Mucosa of descending colon (tissue), 3 donors: Measurements from ENCODE around the gene SETDB2. TPM values are rescaled to one million over a fixed set of nuclear protein-coding genes. Genes with fewer than 3 reads are reported as not detected.

Experiments used
- ATAC-seq: fragments of 200-7000 bp; cut with Tn5 transposase; one replicate; pipeline ENCODE4 v1.9.1; 2020; ENCODE audit warnings: mild to moderate bottlenecking, moderate library complexity
- DNase-seq, 3 donors: peaks; one replicate each; pipeline ENCODE4 v3.0.0-alpha.2; 2020
- H3K36me3 ChIP-seq: fragments of 200-600 bp; one replicate; pipeline ENCODE4 v1.8.0; 2021; ENCODE audit warnings: low read depth, mild to moderate bottlenecking
- H3K4me1 ChIP-seq: fragments of 200-600 bp; one replicate; pipeline ENCODE4 v1.8.0; 2021; ENCODE audit warnings: low read depth, mild to moderate bottlenecking
- H3K4me3 ChIP-seq: fragments of 200-600 bp; one replicate; pipeline ENCODE4 v1.8.0; 2021; ENCODE audit warnings: mild to moderate bottlenecking
- H3K9me3 ChIP-seq: fragments of 200-600 bp; one replicate; pipeline ENCODE4 v1.8.0; 2021; ENCODE audit warnings: mild to moderate bottlenecking
- CTCF ChIP-seq: fragments of 200-600 bp; IDR thresholded peaks from one replicate; pipeline ENCODE4 v1.8.0; 2022; ENCODE audit warnings: antibody characterized with exemption, mild to moderate bottlenecking
- intact Hi-C, 2 donors: fragments of 100-400 bp; cut with DNase I in 1 of 2; cut with micrococcal nuclease in 1 of 2; formaldehyde crosslinking; loops; one replicate each; pipeline versions ENCODE4 v1.11.0 to v1.11.1; 2022; cut with DNase I, micrococcal nuclease
- total RNA-seq, 3 donors: library from RNA; stranded (reverse); fragmentation: NEBNext Ultra II Directional in 2 of 3; extraction: Animal tissue kit (Norgen Biotek cat#: 25700) in 2 of 3; gene quantifications; one replicate each; pipeline versions ENCODE4 v1.2.1 to v1.2.4, GENCODE V29; 2021 to 2023
- donor health status: DM: no; HTN: no; CAD: no; lungs with moderate emphysema.
- donor health status: DM: no; HTN: no; CAD: no.
- donor health status: DM: no; HTN: yes; CAD: no.

The SETDB2 gene
- total RNA-seq, 3 donors from 2014 or later, result 10.6 to 13.7 (median 11.7) TPM

GRCh38 chr13:49538404-49538803, 94.3 kb downstream of the SETDB2 start:
- H3K9me3 ChIP-seq, result no peaks in the 10 kb centered on the region
- no peak overlapping the region for H3K4me3 ChIP-seq
- DNase-seq, result no peak
- intact Hi-C loops, result no loop called here
- H3K36me3 ChIP-seq, result no peaks in the 10 kb centered on the region
- ATAC-seq, result peak; percentile 59
- H3K4me1 ChIP-seq, result no peaks in the 10 kb centered on the region
- no peak for TF ChIP-seq CTCF

- intact Hi-C loops, result no loop called here
- no peak for TF ChIP-seq CTCF
- ATAC-seq (no peak), DNase-seq (no peak)
- H3K4me3 ChIP-seq, result no peak overlapping the region
- H3K9me3 ChIP-seq, result no peaks in the 10 kb centered on the region
- H3K4me1 ChIP-seq, result no peaks in the 10 kb centered on the region
- H3K36me3 ChIP-seq, result no peaks in the 10 kb centered on the region
Measured at GRCh38 chr13:49539313-49539712, 95.2 kb downstream of the SETDB2 start.

GRCh38 chr13:49539746-49540145, 95.7 kb downstream of the SETDB2 start:
- no peaks in the 10 kb centered on the region for H3K36me3 ChIP-seq
- intact Hi-C loops, result no loop called here
- H3K4me3 ChIP-seq, result no peak overlapping the region
- H3K9me3 ChIP-seq, result no peaks in the 10 kb centered on the region
- TF ChIP-seq CTCF, result no peak
- ATAC-seq (no peak), DNase-seq (no peak)
- no peaks in the 10 kb centered on the region for H3K4me1 ChIP-seq

GRCh38 chr13:49540552-49540951, 96.5 kb downstream of the SETDB2 start:
- H3K9me3 ChIP-seq, result no peaks in the 10 kb centered on the region
- intact Hi-C loops, result no loop called here
- no peak overlapping the region for H3K4me3 ChIP-seq
- ATAC-seq (no peak), DNase-seq (no peak)
- H3K36me3 ChIP-seq, result no peaks in the 10 kb centered on the region
- no peaks in the 10 kb centered on the region for H3K4me1 ChIP-seq
- no peak for TF ChIP-seq CTCF

- no peaks in the 10 kb centered on the region for H3K4me1 ChIP-seq
- intact Hi-C loops, result no loop called here
- DNase-seq (no peak), ATAC-seq (no peak)
- no peaks in the 10 kb centered on the region for H3K9me3 ChIP-seq
- H3K4me3 ChIP-seq, result no peak overlapping the region
- TF ChIP-seq CTCF, result no peak
- H3K36me3 ChIP-seq, result no peaks in the 10 kb centered on the region
Measured at GRCh38 chr13:49543656-49544055, 99.6 kb downstream of the SETDB2 start.

Other genes starting within 250 kb of the SETDB2 start
- gene MLNR, start 223.9 kb upstream of the SETDB2 start, total RNA-seq, result not detected
- gene CDADC1, start 196.3 kb upstream of the SETDB2 start, total RNA-seq, result 10 to 100 TPM in 1 of 3 donors, 1 to 10 TPM in 2; 7.6 to 14.1 (median 7.9) TPM
- 10 to 100 TPM in 1 of 3 donors, 1 to 10 TPM in 2; 8.5 to 87.2 (median 9.6) TPM for gene CAB39L, start 210 bp upstream of the SETDB2 start, total RNA-seq
- 10 to 100 TPM; 30.2 to 39.9 (median 35.8) TPM for gene PHF11, start 51.7 kb downstream of the SETDB2 start, total RNA-seq
- gene RCBTB1, start 141.3 kb downstream of the SETDB2 start, total RNA-seq, result 10 to 100 TPM in 1 of 3 donors, 1 to 10 TPM in 2; 5.3 to 11.7 (median 6.7) TPM
- gene ARL11, start 184.2 kb downstream of the SETDB2 start, total RNA-seq, result 1 to 10 TPM; 1.3 to 2.3 (median 2.0) TPM
- 10 to 100 TPM; 33.6 to 36.8 (median 34.0) TPM for gene EBPL, start 247.2 kb downstream of the SETDB2 start, total RNA-seq